ENCODE results near the gene RRAGD. TPM values are rescaled to one million over a fixed set of nuclear protein-coding genes. Genes with fewer than 3 reads are reported as not detected.

RRAGD gene
- total and polyA plus RNA-seq, 4 donors: 4.7 to 6.7 (median 5.6) TPM

Other genes starting within 250 kb of the RRAGD start
- gene GABRR1, start 194.9 kb downstream of the RRAGD start, total RNA-seq: not detected
- not detected for gene GABRR1, start 194.9 kb downstream of the RRAGD start, polyA plus RNA-seq
- 1 to 10 TPM in 1 of 2 donors, under 1 TPM in 1; 0.37 to 1.7 TPM for gene GABRR2, start 97.0 kb downstream of the RRAGD start, total RNA-seq
- gene GABRR2, start 97.0 kb downstream of the RRAGD start, polyA plus RNA-seq: under 1 TPM; 0.10 to 0.32 TPM
- gene UBE2J1, start 59.6 kb downstream of the RRAGD start, total RNA-seq: 10 to 100 TPM; 20.0 to 26.4 TPM
- gene UBE2J1, start 59.6 kb downstream of the RRAGD start, polyA plus RNA-seq: 10 to 100 TPM; 14.7 to 16.1 TPM
- gene ANKRD6, start 20.9 kb upstream of the RRAGD start, total RNA-seq: 1 to 10 TPM; 4.1 to 9.2 TPM
- 1 to 10 TPM; 2.9 to 3.5 TPM for gene ANKRD6, start 20.9 kb upstream of the RRAGD start, polyA plus RNA-seq
- gene LYRM2, start 226.5 kb upstream of the RRAGD start, total RNA-seq: 10 to 100 TPM in 1 of 2 donors, 1 to 10 TPM in 1; 8.9 to 12.7 TPM
- 10 to 100 TPM; 12.1 to 34.7 TPM for gene LYRM2, start 226.5 kb upstream of the RRAGD start, polyA plus RNA-seq

All from liver (tissue), 4 donors.